Measurements from ENCODE around the gene DGCR8.

DGCR8 gene

GRCh38 chr22:20090730-20091240 lies 10.7 kb downstream of the DGCR8 start:
- no peak for DNase-seq (ENCODE audit: low spot score)

- no peak for DNase-seq (ENCODE audit: low spot score)
Measured at GRCh38 chr22:20091690-20092476, 11.8 kb downstream of the DGCR8 start.

- DNase-seq (ENCODE audit: low spot score): no peak
Measured at GRCh38 chr22:20092477-20092854, 12.4 kb downstream of the DGCR8 start.

- no peak for DNase-seq (ENCODE audit: low spot score)
Measured at GRCh38 chr22:20093418-20094196, 13.6 kb downstream of the DGCR8 start.

DNA sequence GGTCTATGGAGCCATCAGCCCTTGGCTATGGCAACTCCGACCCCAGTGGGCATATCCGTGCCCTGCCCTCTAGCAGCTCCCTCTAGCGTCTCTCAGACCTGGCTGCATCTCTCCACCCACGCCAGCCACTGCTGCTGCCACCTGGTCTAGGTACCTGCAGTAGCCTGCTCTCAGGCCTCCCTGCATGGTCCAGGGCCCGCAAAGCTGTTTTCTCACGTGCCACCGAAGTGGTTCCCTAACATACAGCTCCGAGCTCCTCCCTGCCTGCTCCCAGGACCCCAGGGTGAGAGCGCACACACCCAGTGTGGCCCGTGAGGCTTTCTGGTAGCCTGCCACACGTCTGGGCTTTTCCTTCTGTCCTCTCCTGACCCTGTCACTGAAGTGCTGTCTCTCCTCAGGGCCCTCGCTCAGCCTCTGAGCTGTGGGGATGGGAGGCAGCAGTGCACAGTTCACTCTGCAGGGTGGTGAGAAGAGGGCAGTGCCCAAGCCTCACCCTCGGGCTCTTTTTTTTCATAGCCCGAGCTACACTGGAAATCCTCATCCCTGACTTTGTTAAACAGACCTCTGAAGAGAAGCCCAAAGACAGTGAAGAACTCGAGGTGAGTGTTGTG lies 14.3 kb downstream of the DGCR8 start:
- DNase-seq (ENCODE audit: low spot score): no peak

DNA sequence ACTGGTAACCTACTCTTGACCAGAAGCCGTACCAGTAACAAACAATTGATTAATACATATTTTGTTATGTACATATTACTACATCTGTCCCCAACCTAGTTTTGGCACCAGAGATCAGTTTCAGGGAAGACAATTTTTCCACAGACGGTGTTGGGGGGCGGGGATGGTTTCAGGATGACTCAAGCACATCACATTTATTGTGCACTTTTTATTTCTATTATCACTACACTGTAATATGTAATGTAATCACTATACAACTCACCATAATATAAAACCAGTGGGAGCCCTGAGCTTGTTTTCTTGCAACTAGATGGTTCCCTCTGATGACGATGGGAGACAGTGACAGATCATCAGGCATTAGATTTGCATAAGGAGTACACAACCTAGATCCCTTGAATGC lies 15.5 kb downstream of the DGCR8 start:
- DNase-seq (ENCODE audit: low spot score): no peak

DNA sequence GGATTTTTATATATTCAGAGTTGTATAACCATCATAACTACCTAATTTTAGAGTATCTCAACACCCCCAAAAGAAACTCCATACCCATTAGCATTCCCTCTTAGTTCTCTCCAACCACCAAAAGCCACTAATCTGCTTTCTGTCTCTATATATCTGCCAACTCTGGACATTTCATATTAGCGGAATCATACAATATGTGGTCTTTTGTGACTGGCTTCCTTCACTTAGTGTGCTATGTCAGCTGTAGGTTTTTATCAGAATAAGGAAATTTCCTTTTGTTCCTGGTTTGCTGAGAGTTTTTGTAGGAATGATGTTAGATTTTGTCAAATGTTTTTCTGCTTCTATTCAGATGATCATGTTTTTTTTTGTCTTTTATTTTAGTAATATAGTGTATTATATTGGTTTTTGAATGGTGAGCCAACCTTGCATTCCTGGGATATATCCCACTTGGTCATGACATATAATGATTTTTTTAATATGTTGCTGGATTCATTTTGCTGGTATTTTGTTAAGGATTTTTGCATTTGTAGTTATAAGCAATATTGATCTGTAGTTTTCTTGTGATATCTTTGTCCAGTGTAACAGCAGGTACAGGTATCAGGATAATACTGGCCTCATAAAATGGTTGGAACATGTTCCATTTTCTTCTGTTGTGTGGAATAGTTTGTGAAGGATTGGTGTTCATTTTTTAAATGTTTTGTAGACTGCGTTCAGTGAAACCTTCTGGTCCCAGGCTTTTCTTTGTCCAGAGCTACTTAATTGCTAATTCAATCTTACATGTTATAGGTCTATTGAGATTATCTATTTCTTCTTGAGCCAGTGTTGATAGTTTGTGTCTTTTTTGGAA lies 16.8 kb downstream of the DGCR8 start:
- DNase-seq (ENCODE audit: low spot score): no peak

GRCh38 chr22:20099099-20099711 lies 19.2 kb downstream of the DGCR8 start:
- DNase-seq (ENCODE audit: low spot score): no peak

- DNase-seq (ENCODE audit: low spot score): no peak
Measured at GRCh38 chr22:20101638-20102037, 21.6 kb downstream of the DGCR8 start.

GRCh38 chr22:20102203-20102780 lies 22.3 kb downstream of the DGCR8 start:
- DNase-seq (ENCODE audit: low spot score): no peak

DNA sequence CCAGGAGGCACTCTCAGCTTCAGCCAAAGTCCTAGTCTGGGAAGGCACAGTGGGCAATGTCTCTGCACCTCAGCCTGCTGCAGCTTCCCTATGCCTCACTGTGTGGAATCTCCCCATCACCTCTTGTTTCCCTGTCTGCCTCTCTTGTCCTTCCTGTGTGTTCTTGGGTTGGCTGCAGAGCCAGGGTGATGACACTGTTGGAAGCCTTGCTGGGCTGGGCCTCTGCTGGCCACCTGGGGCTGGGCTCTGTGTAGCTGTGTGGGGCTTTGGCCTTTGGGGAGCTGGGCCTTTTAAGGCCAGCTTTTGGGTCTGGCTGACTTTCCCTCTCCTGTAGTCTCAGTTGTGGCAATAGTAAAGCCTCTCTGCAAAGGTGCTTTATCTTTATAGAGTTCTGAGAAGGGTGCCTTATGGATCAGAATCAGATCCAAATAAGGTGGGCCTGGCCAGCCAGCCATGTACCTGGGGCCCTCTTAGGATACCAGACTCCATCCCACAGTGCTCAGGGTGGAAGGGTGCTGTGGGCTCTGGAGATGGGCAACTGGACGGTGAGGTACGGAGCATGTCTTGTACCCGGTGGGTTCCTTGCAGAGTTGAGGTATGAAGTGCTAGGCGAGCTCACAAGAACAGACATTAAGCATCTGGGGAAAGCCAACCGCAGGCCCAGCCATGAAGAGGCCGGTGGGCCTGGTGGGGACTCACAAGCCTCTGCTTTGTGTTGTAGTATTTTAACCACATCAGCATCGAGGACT lies 25.6 kb downstream of the DGCR8 start:
- DNase-seq (ENCODE audit: low spot score): no peak

- DNase-seq (ENCODE audit: low spot score): no peak
Measured at GRCh38 chr22:20106205-20106848, 26.3 kb downstream of the DGCR8 start.

GRCh38 chr22:20106849-20107237 lies 26.8 kb downstream of the DGCR8 start:
- DNase-seq (ENCODE audit: low spot score): no peak

DNA sequence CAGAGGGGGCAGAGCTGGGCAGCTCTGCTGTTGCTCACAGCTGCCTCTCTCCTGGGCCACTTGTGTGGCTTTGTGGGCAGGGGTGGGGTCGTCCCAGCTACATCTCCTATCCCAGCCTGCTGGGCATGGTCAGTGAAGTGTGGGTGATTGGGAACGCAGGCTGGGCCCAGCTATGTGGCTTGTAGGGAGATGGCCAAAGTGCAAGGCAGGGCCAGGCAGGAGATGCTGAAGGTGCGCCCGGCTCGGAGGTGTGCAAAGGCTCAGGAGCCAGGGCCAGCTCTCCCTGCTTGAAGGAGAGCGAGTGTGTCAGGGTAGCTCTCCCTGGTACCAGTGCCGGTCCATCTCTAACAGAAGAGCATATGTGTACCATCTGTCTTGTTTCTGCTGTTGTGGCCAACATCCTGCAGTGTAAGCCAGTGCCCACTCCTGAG lies 27.4 kb downstream of the DGCR8 start:
- DNase-seq (ENCODE audit: low spot score): no peak

GRCh38 chr22:20107951-20108756 lies 28.1 kb downstream of the DGCR8 start:
- no peak for DNase-seq (ENCODE audit: low spot score)

- DNase-seq (ENCODE audit: low spot score): no peak
Measured at GRCh38 chr22:20108757-20109230, 28.8 kb downstream of the DGCR8 start.

DNA sequence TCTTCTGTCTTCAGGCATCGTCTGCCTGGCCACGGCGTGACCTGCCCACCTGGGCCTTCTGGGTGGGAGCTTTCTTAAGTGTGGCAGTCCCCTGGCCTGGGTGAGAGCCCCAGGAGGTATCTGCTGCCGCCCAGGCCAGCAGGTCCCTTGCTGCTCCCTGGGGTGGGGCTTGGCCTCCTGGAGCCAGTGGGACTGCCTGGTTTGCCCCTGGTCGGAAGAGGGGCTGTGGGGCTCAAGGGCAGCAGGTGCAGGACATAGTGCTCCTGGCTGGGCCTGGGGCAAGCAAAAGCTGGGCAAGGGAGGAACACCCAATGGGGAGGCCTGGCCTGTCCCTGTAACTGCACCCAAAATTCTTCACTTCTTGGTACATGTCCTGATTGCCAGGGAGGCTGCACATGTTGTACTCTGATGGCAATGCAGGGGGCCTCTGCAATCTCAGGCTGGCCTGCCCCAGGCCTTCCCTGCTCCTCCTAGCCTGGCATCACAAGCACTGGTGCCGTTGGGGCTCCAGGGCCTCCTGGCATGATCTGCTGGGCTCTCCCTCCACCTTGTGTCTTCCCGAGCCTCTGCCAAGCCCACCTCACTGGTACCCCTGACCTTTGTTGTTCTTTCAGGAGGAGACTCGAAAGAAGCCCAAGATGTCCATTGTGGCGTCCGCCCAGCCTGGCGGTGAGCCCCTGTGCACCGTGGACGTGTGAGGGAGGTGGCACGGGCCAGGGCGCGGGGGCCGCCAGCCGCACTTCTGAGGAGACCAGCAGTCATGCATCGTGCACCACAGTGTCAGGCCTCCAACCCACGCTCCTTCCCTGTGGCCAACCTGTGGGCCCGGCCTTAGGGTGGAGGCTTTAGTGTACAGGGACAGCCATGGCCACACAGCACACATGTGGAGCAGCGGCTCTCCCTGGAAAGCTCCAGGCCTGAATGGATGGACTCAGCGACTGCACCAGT lies 29.6 kb downstream of the DGCR8 start:
- DNase-seq (ENCODE audit: low spot score): no peak
